ENCODE measurements around the gene GCNA.

The GCNA gene, protein sequence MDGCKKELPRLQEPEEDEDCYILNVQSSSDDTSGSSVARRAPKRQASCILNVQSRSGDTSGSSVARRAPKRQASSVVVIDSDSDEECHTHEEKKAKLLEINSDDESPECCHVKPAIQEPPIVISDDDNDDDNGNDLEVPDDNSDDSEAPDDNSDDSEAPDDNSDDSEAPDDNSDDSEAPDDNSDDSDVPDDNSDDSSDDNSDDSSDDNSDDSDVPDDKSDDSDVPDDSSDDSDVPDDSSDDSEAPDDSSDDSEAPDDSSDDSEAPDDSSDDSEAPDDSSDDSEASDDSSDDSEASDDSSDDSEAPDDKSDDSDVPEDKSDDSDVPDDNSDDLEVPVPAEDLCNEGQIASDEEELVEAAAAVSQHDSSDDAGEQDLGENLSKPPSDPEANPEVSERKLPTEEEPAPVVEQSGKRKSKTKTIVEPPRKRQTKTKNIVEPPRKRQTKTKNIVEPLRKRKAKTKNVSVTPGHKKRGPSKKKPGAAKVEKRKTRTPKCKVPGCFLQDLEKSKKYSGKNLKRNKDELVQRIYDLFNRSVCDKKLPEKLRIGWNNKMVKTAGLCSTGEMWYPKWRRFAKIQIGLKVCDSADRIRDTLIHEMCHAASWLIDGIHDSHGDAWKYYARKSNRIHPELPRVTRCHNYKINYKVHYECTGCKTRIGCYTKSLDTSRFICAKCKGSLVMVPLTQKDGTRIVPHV

DNA sequence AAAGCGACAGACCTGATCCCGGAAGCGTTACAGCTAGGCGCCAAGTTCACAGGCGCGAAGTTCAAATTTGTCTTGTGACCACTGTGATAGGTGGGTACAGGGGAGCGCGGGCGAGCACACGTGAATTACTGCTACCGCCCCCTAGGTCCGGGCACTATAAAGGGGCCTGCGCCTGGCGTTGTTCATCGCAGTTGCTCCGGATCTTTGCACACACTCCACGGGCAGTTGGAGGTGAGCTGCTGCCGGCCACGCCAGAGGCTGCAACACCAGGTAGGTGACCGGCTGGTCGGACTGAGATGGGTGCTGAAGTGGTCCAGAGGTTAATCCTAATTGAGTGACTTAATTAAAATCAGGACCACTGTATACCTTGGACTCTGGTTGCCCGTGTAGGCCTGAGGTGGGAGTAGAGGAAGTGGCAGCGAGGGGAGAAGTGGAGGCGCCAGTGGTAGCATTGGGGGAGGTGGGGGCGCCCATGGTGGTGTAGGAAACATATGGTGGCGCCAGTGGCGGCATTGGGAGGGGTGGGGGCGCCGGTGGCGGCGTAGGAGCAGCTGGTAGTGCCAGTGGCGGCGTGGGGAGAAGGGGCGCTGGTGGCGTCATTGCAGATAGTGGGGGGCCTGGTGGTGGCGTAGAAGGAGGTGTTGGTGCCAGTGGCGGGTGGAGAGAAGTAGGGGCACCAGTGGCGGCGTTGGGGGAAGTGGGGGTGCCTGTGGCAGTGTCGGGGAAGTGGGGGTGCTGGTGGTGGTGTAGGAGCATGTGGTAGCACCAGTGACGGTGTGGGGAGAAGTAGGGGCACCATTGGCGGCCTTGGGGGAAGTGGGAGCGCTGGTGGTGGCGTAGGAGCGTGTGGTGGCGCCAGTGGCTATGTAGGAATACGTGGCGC, at the start of gene GCNA:
TSS of gene GCNA (plus strand) at position 185 of the 883 bp plus-strand sequence. CDS start 2,385 bp downstream, outside the sequence.
- no peak within 1 kb of the TSS for H3K27ac ChIP-seq
- TF ChIP-seq ZFX (IDR thresholded peaks at IDR 0.05) (no peak), CTCF (conservative IDR thresholded peaks at IDR 0.05) (no peak)

GRCh38 chrX:71532078-71532752, 46.0 kb upstream of the GCNA start:
- no peak for TF ChIP-seq CTCF (conservative IDR thresholded peaks at IDR 0.05)
- TF ChIP-seq ZFX (IDR thresholded peaks at IDR 0.05) = no peak
- H3K27ac ChIP-seq = peak overlapping the region; percentile 96

- H3K27ac ChIP-seq = peak within 1 kb of the TSS; percentile 96
- TF ChIP-seq ZFX (IDR thresholded peaks at IDR 0.05) (no peak), CTCF (conservative IDR thresholded peaks at IDR 0.05) (no peak)
Observed at GRCh38 chrX:71532753-71533425, 45.3 kb upstream of the GCNA start, which contains the start of gene OGT. Gene OGT, plus strand, starts transcription at chrX:71533104. Its CDS starts 196 bp downstream, at chrX:71533300.

- TF ChIP-seq ZFX (IDR thresholded peaks at IDR 0.05) (no peak), CTCF (conservative IDR thresholded peaks at IDR 0.05) (no peak)
- H3K27ac ChIP-seq = peak overlapping the region; percentile 96
Observed at GRCh38 chrX:71533516-71533850, 44.8 kb upstream of the GCNA start.

GRCh38 chrX:71533851-71534561, 44.2 kb upstream of the GCNA start:
- H3K27ac ChIP-seq = peak overlapping the region; percentile 96
- TF ChIP-seq ZFX (IDR thresholded peaks at IDR 0.05) = no peak
- TF ChIP-seq CTCF (conservative IDR thresholded peaks at IDR 0.05) = no peak
